Stimulated activated CD4-positive, alpha-beta T cell treated with anti-CD3 and anti-CD28 coated beads, Interleukin-2, amount 100 ng/mL, for 48 hours (primary cell): Measurements from ENCODE around the gene PCDHGA8.
"Not testable (repeated sequence)": the region's sequence is repeated elsewhere in the genome, so short reads cannot be mapped to it uniquely, and the experiment has no call there.

Experiments used
- DNase-seq, 2 donors: peaks; one replicate each; pipeline ENCODE4 v3.0.0-alpha.2; 2020

Gene PCDHGA8

DNA sequence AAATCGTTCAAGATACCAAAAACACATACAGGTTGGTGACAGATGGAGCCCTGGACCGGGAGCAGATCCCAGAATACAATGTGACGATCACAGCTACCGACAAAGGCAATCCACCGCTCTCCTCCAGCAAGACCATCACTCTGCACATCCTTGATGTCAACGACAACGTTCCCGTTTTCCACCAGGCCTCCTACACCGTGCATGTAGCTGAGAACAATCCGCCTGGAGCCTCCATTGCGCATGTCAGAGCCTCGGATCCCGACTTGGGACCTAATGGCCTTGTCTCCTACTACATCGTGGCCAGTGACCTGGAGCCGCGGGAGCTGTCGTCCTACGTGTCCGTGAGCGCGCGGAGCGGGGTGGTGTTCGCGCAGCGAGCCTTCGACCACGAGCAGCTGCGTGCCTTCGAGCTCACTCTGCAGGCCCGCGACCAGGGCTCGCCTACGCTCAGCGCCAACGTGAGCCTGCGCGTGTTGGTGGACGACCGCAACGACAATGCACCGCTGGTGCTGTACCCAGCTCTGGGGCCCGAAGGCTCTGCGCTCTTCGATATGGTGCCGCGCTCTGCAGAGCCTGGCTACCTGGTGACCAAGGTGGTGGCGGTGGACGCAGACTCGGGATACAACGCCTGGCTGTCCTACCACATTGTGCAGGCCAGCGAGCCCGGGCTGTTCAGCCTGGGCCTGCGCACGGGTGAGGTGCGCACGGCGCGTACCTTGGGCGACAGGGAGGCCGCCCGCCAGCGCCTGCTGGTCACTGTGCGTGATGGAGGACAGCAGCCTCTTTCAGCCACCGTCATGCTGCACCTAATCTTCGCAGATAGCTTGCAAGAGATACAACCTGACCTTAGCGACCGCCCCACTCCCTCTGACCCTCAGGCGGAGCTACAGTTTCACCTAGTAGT is 20.6 kb upstream of the PCDHGA8 start:
- DNase-seq, result no peak

DNA sequence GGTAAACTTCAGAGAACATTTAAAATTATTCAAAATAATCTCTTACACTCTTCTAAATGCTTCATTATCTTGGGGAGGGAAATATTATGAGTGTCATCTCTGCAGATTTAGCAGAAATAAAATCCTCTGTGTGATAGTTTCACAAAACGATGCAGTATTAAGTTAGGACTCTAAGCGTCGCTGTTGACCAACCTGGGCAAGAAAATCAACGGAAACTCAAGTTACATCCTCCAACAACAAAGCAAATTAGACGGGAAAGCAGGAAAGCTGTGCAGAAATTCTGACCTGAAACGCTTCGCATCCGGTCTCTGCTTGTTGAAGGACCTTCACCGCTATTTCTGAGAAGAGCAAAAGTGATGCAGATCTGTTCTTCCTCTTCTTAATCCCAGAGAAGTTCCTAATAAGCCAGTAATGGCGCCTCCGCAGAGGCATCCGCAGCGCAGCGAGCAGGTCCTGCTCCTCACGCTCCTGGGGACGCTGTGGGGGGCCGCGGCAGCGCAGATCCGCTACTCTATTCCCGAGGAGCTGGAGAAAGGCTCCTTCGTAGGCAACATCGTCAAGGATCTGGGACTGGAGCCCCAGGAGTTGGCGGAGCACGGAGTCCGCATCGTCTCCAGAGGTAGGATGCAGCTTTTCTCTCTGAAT is 18.6 kb upstream of the PCDHGA8 start, which contains the start of gene PCDHGA6:
PCDHGA6 (plus strand) TSS at position 219 of the 645 bp plus-strand sequence; CDS start at position 412, 193 bp downstream.
- DNase-seq, result no peak

DNA sequence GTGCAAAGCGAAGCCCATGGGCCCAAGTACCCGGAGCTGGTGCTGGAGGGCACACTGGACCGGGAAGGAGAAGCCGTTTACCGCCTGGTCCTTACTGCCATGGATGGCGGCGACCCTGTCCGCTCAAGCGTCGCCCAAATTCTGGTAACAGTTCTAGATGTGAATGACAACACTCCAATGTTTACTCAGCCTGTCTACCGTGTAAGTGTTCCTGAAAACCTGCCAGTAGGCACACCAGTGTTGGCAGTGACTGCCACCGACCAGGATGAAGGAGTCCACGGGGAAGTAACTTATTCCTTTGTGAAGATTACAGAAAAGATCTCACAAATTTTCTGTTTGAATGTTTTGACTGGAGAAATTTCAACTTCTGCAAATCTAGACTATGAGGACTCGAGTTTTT is 17.8 kb upstream of the PCDHGA8 start:
- DNase-seq, result no peak

DNA sequence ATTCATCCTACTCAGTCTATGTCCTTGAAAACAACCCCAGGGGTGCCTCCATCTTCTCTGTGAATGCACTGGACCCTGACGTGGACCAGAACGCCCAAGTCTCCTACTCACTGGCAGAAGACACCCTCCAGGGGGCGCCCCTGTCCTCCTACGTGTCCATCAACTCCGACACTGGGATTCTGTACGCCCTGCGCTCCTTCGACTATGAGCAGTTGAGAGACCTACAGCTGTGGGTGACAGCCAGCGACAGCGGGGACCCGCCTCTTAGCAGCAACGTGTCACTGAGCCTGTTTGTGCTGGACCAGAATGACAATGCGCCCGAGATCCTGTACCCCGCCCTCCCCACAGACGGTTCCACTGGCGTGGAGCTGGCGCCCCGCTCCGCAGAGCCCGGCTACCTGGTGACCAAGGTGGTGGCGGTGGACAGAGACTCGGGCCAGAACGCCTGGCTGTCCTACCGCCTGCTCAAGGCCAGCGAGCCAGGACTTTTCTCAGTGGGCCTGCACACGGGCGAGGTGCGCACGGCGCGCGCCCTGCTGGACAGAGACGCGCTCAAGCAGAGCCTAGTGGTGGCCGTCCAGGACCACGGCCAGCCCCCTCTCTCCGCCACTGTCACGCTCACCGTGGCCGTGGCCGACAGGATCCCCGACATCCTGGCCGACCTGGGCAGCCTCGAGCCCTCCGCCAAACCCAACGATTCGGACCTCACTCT is 16.8 kb upstream of the PCDHGA8 start:
- not testable (repeated sequence) for DNase-seq

DNA sequence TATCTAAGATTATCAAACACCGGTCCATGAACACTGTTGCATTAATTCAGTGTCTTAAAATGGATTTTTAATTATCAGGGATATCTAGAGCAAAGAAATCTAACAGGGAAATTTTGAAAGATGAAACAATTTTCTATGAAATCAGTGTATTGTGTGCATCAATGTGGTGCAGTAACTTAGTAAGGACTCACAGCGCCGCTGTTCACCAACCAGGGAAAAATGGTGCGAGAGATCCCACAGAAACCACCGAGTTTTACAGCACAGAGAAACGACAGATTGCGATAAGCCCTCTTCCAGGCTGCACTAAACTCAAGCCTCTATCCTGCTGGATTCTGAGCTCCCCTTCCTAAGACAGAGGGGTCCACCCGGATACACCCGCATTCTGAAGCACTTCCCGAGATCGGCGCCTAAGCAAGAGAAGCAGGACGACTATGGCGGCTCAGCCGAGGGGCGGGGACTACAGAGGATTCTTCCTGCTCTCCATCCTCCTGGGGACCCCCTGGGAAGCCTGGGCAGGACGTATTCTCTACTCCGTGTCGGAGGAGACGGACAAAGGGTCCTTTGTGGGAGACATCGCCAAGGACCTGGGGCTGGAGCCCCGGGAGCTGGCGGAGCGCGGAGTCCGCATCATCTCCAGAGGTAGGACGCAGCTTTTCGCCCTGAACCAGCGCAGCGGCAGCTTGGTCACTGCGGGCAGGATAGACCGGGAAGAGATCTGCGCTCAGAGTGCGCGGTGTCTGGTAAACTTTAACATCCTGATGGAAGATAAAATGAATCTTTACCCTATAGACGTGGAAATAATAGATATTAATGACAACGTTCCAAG is 9.8 kb upstream of the PCDHGA8 start, which contains the start of gene PCDHGA7:
PCDHGA7 (plus strand) TSS at position 274 of the 826 bp plus-strand sequence; CDS start at position 432, 158 bp downstream.
- DNase-seq, result no peak

DNA sequence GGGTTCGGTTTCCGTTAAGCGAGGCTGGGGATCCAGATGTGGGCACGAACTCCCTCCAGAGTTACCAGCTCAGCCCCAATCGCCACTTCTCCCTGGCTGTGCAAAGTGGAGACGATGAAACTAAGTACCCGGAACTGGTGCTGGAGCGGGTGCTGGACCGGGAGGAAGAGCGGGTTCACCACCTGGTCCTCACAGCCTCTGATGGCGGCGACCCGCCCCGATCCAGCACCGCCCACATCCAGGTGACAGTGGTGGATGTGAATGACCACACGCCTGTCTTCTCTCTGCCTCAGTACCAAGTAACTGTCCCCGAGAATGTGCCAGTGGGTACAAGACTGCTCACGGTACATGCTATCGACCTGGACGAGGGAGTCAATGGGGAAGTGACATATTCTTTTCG is 9.1 kb upstream of the PCDHGA8 start:
- DNase-seq, result no peak

DNA sequence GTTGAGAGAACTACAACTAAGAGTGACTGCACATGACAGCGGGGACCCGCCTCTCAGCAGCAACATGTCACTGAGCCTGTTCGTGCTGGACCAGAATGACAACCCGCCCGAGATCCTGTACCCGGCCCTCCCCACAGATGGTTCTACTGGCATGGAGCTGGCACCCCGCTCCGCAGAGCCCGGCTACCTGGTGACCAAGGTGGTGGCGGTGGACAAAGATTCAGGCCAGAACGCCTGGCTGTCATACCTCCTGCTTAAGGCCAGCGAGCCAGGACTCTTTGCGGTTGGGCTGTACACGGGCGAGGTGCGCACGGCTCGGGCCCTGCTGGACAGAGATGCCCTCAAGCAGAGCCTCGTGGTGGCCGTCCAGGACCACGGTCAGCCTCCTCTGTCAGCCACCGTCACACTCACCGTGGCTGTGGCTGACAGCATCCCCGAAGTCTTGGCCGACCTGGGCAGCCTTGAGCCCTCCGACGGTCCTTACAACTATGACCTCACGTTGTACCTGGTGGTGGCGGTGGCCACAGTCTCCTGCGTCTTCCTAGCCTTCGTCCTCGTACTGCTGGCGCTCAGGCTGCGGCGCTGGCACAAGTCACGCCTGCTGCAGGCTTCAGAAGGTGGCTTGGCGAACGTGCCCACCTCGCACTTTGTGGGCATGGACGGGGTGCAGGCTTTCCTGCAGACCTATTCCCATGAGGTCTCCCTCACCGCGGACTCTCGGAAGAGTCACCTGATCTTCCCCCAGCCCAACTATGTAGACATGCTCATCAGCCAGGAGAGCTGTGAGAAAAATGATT is 7.8 kb upstream of the PCDHGA8 start:
- DNase-seq, result no peak

DNA sequence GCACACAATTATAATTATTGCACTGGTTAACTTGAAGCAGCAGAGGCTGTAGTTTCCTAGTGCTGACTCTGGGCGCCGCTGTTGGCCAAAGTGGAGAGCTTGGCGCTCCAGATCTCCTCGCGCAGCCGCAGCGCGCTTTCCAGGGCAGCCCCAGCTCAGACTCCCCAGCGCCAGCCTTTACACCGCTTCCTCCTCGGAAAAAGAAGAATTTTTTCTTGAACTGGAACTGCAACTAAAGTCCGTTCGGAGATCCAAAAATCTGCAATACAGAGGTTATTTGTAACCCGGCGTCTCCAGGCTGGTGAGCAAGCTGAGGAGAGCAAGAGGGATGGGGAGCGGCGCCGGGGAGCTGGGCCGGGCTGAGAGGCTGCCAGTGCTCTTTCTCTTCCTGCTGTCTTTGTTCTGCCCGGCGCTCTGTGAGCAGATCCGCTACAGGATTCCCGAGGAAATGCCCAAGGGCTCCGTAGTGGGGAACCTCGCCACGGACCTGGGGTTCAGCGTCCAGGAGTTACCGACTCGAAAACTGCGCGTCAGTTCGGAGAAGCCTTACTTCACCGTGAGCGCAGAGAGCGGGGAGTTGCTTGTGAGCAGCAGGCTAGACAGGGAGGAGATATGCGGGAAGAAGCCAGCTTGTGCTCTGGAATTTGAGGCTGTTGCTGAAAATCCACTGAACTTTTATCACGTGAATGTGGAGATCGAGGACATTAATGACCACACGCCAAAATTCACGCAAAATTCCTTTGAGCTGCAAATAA is 4.7 kb upstream of the PCDHGA8 start, which contains the start of gene PCDHGB4:
PCDHGB4 (plus strand) TSS at position 142 of the 755 bp plus-strand sequence; CDS start at position 329, 187 bp downstream.
- DNase-seq, result not testable (repeated sequence)

DNA sequence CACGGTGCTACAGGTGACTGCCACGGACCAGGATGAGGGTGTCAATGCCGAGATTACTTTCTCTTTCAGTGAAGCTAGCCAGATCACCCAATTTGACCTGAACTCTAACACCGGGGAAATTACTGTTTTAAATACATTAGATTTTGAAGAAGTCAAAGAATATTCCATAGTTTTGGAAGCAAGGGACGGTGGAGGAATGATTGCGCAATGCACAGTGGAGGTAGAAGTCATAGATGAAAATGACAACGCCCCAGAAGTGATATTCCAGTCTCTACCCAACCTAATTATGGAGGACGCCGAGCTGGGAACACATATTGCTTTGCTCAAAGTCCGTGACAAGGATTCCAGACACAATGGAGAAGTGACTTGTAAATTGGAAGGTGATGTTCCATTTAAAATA is 3.8 kb upstream of the PCDHGA8 start:
- DNase-seq, result no peak

DNA sequence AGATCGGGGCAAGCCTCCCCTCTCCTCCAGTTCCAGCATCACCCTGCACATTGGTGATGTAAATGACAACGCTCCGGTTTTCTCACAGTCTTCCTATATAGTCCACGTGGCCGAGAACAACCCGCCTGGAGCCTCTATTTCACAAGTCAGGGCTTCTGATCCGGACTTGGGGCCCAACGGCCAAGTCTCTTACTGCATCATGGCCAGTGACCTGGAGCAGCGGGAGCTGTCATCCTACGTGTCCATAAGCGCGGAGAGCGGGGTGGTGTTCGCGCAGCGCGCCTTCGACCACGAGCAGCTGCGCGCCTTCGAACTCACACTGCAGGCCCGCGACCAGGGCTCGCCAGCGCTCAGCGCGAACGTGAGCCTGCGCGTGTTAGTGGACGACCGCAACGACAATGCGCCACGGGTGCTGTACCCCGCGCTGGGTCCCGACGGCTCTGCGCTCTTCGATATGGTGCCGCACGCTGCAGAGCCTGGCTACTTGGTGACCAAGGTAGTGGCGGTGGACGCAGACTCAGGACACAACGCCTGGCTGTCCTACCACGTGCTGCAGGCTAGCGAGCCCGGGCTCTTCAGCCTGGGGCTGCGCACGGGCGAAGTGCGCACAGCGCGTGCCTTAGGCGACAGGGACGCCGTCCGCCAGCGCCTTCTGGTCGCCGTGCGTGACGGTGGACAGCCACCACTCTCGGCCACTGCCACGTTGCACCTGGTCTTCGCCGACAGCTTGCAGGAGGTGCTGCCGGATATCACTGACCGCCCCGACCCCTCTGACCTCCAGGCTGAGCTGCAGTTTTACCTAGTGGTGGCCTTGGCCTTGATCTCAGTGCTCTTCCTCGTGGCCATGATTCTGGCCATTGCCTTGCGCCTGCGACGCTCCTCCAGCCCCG is 3.0 kb upstream of the PCDHGA8 start:
- no peak for DNase-seq

DNA sequence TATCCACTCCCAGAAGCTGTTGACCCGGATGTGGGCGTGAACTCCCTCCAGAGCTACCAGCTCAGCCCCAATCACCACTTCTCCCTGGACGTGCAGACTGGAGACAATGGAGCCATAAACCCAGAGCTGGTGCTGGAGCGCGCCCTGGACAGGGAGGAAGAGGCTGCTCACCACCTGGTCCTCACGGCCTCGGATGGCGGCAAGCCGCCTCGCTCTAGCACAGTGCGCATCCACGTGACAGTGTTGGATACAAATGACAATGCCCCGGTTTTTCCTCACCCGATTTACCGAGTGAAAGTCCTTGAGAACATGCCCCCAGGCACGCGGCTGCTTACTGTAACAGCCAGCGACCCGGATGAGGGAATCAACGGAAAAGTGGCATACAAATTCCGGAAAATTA is 834 bp downstream of the PCDHGA8 start:
- DNase-seq, result no peak

DNA sequence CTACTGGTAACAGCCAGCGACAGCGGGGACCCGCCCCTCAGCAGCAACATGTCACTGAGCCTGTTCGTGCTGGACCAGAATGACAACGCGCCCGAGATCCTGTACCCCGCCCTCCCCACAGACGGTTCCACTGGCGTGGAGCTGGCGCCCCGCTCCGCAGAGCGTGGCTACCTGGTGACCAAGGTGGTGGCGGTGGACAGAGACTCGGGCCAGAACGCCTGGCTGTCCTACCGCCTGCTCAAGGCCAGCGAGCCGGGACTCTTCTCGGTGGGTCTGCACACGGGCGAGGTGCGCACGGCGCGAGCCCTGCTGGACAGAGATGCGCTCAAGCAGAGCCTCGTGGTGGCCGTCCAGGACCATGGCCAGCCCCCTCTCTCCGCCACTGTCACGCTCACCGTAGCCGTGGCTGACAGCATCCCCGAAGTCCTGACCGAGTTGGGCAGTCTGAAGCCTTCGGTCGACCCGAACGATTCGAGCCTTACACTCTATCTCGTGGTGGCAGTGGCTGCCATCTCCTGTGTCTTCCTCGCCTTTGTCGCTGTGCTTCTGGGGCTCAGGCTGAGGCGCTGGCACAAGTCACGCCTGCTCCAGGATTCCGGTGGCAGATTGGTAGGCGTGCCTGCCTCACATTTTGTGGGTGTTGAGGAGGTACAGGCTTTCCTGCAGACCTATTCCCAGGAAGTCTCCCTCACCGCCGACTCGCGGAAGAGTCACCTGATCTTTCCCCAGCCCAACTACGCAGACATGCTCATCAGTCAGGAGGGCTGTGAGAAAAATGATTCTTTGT is 2.2 kb downstream of the PCDHGA8 start:
- not testable (repeated sequence) for DNase-seq

DNA sequence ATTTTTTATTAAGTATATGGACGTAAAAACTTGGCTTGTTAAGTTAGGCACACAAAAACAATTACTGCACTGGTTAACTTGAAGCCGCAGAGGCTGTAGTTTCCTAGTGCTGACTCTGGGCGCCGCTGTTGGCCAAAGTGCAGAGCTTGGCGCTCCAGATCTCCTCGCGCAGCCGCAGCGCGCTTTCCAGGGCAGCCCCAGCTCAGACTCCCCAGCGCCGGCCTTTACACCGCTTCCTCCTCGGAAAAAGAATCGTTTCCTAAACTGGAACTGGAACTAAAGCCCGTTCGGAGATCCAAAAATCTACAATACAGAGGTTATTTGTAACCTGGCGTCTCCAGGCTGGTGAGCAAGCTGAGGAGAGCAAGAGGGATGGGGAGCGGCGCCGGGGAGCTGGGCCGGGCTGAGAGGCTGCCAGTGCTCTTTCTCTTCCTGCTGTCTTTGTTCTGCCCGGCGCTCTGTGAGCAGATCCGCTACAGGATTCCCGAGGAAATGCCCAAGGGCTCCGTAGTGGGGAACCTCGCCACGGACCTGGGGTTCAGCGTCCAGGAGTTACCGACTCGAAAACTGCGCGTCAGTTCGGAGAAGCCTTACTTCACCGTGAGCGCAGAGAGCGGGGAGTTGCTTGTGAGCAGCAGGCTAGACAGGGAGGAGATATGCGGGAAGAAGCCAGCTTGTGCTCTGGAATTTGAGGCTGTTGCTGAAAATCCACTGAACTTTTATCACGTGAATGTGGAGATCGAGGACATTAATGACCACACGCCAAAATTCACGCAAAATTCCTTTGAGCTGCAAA is 5.5 kb downstream of the PCDHGA8 start, which contains the start of gene PCDHGB5:
PCDHGB5 (plus strand) TSS at position 192 of the 796 bp plus-strand sequence; CDS start at position 373, 181 bp downstream.
- peak in 1 of 2 donors; percentile 37 for DNase-seq

DNA sequence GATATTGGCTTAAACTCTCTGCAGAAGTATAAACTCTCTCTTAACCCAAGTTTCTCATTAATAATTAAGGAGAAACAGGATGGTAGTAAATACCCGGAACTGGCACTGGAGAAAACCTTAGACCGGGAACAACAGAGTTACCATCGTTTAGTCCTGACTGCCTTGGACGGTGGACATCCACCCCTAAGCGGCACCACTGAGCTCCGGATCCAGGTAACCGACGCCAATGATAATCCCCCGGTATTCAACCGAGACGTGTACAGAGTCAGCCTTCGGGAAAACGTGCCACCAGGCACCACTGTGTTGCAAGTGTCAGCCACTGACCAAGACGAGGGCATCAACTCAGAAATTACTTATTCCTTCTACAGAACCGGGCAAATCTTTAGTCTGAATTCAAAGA is 6.2 kb downstream of the PCDHGA8 start:
- DNase-seq, result no peak

DNA sequence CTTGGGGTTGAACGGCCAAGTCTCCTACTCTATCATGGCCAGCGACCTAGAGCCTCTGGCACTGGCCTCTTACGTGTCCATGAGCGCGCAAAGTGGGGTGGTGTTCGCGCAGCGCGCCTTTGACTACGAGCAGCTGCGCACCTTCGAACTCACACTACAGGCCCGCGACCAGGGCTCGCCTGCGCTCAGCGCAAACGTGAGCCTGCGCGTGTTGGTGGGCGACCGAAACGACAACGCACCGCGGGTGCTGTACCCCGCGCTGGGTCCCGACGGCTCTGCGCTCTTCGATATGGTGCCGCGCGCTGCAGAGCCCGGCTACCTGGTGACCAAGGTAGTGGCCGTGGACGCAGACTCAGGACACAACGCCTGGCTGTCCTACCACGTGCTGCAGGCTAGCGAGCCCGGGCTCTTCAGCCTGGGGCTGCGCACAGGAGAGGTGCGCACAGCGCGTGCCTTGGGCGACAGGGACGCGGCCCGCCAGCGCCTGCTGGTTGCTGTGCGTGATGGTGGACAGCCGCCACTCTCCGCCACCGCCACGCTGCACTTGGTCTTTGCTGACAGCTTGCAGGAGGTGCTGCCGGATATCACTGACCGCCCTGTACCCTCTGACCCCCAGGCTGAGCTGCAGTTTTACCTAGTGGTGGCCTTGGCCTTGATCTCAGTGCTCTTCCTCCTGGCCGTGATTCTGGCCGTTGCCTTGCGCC is 7.3 kb downstream of the PCDHGA8 start:
- DNase-seq, result no peak

DNA sequence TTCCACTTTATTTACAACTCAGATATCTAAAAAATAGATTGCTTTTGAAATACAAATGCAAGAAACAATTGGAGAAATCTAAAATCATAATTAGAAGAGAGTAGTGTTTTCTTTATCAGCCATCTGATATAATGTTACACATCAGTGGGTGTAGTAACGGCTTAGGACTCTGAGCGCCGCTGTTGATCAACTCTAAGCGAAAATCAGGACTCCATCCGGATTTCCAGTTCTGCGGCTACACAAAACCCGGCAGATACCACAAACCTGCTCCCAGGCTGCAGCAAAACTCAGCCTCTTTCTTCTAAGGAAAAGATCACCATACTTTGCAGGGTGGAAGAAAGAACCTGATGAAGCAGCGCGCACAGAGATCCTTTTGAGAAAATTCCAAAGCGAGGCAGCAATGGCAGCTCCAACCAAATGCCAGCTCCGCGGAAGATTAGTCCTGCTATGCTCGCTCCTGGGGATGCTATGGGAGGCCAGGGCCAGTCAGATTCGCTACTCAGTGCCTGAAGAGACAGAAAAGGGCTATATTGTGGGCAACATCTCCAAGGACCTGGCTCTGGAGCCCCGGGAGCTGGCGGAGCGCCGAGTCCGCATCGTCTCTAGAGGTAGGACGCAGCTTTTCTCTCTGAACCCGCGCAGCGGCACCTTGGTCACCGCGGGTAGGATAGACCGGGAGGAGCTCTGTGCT is 10.3 kb downstream of the PCDHGA8 start, which contains the start of gene PCDHGA9:
PCDHGA9 (plus strand) TSS at position 226 of the 691 bp plus-strand sequence; CDS start at position 401, 175 bp downstream.
- DNase-seq, result no peak
